Measurements from ENCODE around the gene NFATC4. TPM values are rescaled to one million over a fixed set of nuclear protein-coding genes. Genes with fewer than 3 reads are reported as not detected.

Gene NFATC4
- total RNA-seq, 1 donor from 2014 or later = 130 TPM

DNA sequence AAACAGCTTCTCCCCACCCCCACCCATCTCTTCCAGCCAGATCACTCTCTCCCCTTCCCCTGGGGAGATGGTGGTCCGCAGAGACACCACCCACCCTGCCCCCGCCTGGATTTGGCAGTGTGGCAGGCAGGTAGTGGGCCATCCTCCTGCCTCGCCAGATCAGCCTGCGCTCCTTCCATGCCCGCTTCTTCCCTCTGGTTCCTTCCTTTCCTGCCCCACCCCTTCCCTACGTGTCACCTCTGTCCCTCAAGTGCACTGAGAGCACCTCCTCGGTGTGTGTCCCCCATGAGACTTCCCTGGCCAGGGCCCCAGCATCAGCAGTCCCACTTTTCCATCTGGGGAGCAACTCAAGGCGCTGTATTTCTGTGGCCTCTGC, 31.5 kb downstream of the NFATC4 start:
- DNase-seq (ENCODE audit: extremely low spot score, unreplicated experiment) = no peak
- Mint-ChIP-seq H3K36me3 (peaks cover 7% of the 10 kb centered on the region), H3K27ac (peak overlapping the region; percentile 89), H3K27me3 (no peaks in the 10 kb centered on the region), H3K9me3 (no peaks in the 10 kb centered on the region), H3K4me1 (ENCODE audit: unreplicated experiment) (peaks cover 63% of the 10 kb centered on the region), H3K4me3 (peak overlapping the region; percentile 96)
- TF ChIP-seq, protein P1, sequence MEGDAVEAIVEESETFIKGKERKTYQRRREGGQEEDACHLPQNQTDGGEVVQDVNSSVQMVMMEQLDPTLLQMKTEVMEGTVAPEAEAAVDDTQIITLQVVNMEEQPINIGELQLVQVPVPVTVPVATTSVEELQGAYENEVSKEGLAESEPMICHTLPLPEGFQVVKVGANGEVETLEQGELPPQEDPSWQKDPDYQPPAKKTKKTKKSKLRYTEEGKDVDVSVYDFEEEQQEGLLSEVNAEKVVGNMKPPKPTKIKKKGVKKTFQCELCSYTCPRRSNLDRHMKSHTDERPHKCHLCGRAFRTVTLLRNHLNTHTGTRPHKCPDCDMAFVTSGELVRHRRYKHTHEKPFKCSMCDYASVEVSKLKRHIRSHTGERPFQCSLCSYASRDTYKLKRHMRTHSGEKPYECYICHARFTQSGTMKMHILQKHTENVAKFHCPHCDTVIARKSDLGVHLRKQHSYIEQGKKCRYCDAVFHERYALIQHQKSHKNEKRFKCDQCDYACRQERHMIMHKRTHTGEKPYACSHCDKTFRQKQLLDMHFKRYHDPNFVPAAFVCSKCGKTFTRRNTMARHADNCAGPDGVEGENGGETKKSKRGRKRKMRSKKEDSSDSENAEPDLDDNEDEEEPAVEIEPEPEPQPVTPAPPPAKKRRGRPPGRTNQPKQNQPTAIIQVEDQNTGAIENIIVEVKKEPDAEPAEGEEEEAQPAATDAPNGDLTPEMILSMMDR (conservative IDR thresholded peaks at IDR 0.05) = no peak

DNA sequence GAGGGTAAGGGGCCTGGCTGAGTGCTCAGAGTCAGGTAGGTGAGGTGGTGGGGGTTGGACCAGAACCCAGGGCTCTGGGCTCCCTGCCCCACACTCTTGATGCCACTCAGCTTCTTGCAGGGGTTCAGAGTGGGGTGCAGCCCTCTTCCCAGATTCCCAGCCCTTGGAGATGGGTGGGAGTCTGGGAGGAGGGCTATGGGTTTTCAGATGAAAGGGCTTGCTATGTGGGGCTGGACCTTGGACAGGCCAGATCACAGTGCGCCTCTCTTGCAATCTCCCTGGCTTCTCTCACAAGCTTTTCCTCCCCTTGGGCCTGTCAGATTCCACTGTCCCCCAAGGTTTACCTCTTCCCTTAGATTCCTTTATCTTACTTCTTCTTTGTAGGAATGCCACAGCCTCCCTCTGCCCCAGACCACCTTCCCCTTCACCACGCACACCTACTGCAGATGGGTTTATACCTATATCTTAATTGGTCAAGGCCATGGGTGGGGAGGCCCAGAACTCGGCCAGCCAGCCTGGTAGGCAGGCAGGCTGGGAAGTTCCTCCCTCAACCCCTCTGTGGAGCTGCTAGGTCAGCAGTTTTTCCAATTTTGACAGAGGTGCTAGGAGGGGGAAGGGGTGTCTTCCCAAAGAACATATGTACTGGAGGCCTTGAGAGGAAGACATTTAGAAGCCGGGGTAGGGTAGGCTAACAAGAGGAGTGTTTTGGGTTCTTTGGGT, 32.2 kb downstream of the NFATC4 start:
- no peaks in the 10 kb centered on the region for H3K9me3 Mint-ChIP-seq
- peaks cover 7% of the 10 kb centered on the region for H3K36me3 Mint-ChIP-seq
- TF ChIP-seq, protein P1 (conservative IDR thresholded peaks at IDR 0.05) = no peak
- peak overlapping the region; percentile 89 for H3K27ac Mint-ChIP-seq
- H3K4me1 Mint-ChIP-seq (ENCODE audit: unreplicated experiment) = peaks cover 69% of the 10 kb centered on the region
- no peak for DNase-seq (ENCODE audit: extremely low spot score, unreplicated experiment)
- H3K4me3 Mint-ChIP-seq = peak overlapping the region; percentile 96
- no peaks in the 10 kb centered on the region for H3K27me3 Mint-ChIP-seq

DNA sequence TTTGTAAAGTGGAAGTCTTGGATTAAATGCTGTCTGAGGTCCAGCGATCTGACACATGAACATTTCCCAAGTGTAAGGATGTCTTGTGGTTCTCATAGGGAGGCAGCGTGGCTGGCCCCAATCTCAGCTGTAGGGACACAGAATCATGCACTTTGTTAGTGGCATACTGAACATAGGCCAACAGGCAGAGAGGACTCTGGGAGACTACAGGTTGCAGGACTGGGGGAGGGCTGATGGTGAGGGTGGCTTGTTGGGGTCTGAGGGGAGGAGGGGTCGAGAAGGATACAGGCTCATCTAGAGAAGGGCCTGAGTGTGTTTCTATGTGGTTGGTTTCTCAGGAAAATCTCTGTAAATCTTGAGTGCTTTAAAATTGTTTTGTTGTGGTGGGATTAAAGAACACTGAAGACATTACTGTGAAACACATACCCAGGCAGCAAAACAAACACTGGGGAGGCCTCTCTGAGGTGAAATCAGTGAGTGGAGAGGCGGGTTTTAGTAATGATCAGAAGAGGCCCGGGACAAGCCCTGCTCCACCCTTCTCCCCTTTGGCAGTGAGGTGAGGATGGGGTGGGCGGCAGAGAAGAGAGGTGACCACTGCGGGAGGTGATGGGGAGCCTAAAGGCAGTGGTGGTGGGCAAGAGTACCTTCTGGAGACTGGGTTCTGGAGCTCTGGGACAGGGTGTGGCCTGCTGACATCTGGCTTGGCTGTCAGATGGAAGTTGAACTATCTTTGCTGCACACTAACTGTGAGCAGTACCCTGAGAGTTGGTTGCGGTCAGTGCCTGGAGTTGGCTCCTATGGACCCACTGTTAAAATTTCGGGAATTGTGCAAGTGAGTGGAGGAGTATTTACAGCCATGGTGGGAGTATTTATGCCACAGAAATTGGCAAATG, 34.1 kb downstream of the NFATC4 start:
- Mint-ChIP-seq H3K4me3 (peak overlapping the region; percentile 96), H3K36me3 (peaks cover 7% of the 10 kb centered on the region), H3K27me3 (no peaks in the 10 kb centered on the region), H3K9me3 (no peaks in the 10 kb centered on the region), H3K4me1 (ENCODE audit: unreplicated experiment) (peaks cover 54% of the 10 kb centered on the region), H3K27ac (peak overlapping the region; percentile 69)
- no peak for DNase-seq (ENCODE audit: extremely low spot score, unreplicated experiment)
- TF ChIP-seq, protein P1 (conservative IDR thresholded peaks at IDR 0.05) = no peak

DNA sequence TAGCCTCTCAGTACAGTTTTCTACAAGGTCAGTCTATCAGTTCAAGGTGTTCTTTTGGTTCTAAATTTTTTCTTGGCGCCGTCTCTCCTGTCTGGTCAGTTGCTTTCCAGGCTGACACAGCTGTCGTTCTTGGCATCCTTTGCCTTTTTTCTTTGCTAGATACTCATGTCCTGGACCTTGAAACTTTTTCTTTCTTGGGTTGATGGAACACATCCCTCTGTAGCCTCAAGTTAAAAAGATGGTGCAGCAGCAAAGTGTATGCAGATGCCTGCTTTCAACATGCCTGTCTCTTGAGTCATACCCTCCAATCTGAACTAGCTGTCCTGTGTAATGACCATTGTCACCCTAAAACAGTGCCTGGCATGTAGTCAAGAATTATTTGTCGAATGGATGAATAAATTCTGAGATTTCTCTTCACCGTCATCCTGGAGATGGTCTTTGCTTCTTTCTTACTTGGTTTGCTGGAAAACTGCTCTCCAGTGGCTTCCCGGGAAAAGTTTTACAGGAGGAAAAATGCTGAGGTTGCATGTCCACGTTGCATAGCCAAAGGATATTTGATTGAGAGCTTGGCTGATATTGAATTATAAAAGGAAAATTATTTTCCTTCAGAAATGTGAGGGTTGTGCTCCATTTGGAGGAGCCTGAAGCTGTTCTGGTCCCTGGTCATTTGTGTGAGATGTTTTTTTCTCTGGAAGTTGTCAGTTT, 35.5 kb downstream of the NFATC4 start:
- Mint-ChIP-seq H3K9me3 (no peaks in the 10 kb centered on the region), H3K27ac (no peak overlapping the region), H3K36me3 (peaks cover 7% of the 10 kb centered on the region), H3K4me1 (ENCODE audit: unreplicated experiment) (peaks cover 44% of the 10 kb centered on the region), H3K27me3 (no peaks in the 10 kb centered on the region), H3K4me3 (peak overlapping the region; percentile 67)
- TF ChIP-seq, protein P1 (conservative IDR thresholded peaks at IDR 0.05) = no peak
- no peak for DNase-seq (ENCODE audit: extremely low spot score, unreplicated experiment)

DNA sequence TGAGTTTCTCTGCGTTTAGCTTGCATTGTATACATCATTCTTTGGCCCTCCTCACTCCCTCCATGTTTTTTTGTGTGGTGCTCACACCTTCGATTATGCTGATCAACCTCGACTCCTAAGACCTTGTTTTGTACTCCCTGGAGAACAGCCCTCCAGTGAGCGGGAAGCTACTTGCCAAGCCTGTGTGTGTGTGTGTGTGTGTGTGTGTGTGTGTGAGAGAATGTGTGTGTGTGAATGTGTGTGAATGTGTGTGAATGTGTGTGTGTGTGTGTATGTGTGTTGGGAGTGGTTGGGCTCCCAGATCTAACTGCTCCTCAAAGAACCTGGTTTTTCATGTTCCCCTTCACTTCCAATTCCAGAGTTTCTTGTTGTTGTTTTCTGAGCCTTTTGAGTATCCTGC, 36.8 kb downstream of the NFATC4 start:
- H3K27me3 Mint-ChIP-seq = no peaks in the 10 kb centered on the region
- DNase-seq (ENCODE audit: extremely low spot score, unreplicated experiment) = no peak
- no peaks in the 10 kb centered on the region for H3K9me3 Mint-ChIP-seq
- TF ChIP-seq, protein P1 (conservative IDR thresholded peaks at IDR 0.05) = no peak
- no peak overlapping the region for H3K27ac Mint-ChIP-seq
- peaks cover 7% of the 10 kb centered on the region for H3K36me3 Mint-ChIP-seq
- peaks cover 44% of the 10 kb centered on the region for H3K4me1 Mint-ChIP-seq (ENCODE audit: unreplicated experiment)
- H3K4me3 Mint-ChIP-seq = no peak overlapping the region

All from type B pancreatic cell (in vitro differentiated cells).